SU-DHL-6 (cell line): ENCODE results near the gene NT5C.

Experiments used
- H2AFZ ChIP-seq: fragments of 200-600 bp; sonication (generic); 2 replicates; pipeline ENCODE4 v1.6.1; 2014; ENCODE audit warnings: low read depth, mild to moderate bottlenecking, moderate library complexity, mixed read lengths, antibody characterized with exemption, low read length; ENCODE audit not compliant: severe bottlenecking
- H3F3A ChIP-seq: fragments of 200-600 bp; shearing (Covaris generic); 2 replicates; pipeline ENCODE4 v1.6.0; 2016; ENCODE audit warnings: antibody characterized with exemption, mild to moderate bottlenecking; ENCODE audit not compliant: insufficient read depth
- H3K27ac ChIP-seq: fragments of 200-600 bp; sonication (generic); 2 replicates; pipeline ENCODE4 v1.5.1; 2016; ENCODE audit warnings: low read depth, mild to moderate bottlenecking, low read length, moderate library complexity, mixed read lengths
- H3K27me3 ChIP-seq: fragments of 200-600 bp; sonication (generic), shearing (Covaris generic); 2 replicates; pipeline ENCODE4 v1.6.0; 2014; ENCODE audit warnings: mild to moderate bottlenecking, low read length
- H3K36me3 ChIP-seq: fragments of 200-600 bp; sonication (generic); 2 replicates; pipeline ENCODE4 v1.6.1; 2014; ENCODE audit warnings: mild to moderate bottlenecking, low read length, mixed read lengths
- H3K4me2 ChIP-seq: fragments of 300-600, 200-600 bp; shearing (Covaris generic), sonication (generic); 2 replicates; pipeline ENCODE4 v1.6.0; 2014; ENCODE audit warnings: low read length, low read depth, mild to moderate bottlenecking; ENCODE audit not compliant: poor library complexity, severe bottlenecking
- H3K4me3 ChIP-seq: fragments of 200-600 bp; sonication (generic); 2 replicates; pipeline ENCODE4 v1.5.1; 2014; ENCODE audit warnings: antibody characterized with exemption, low read length, mild to moderate bottlenecking, mixed read lengths; ENCODE audit not compliant: insufficient read depth, poor library complexity, severe bottlenecking
- H3K79me2 ChIP-seq: fragments of 200-600 bp; sonication (generic); 2 replicates; pipeline ENCODE4 v1.6.1; 2014; ENCODE audit warnings: mild to moderate bottlenecking, low read length, moderate library complexity; ENCODE audit not compliant: insufficient read depth
- H3K9ac ChIP-seq: fragments of 200-600 bp; sonication (generic); 2 replicates; pipeline ENCODE4 v1.7.0; 2014; ENCODE audit warnings: mild to moderate bottlenecking, low read length
- H3K9me2 ChIP-seq: fragments of 200-600 bp; sonication (generic); replicated peaks from 2 replicates; pipeline ENCODE4 v1.6.1; 2014; ENCODE audit warnings: low read length; ENCODE audit not compliant: insufficient read depth
- H3K9me3 ChIP-seq: fragments of 200-600 bp; sonication (generic); 2 replicates; pipeline ENCODE4 v1.6.1; 2014; ENCODE audit warnings: low read length, mixed read lengths; ENCODE audit not compliant: insufficient read depth
- H4K20me1 ChIP-seq: fragments of 200-600 bp; sonication (generic); 2 replicates; pipeline ENCODE4 v1.6.1; 2014; ENCODE audit warnings: low read depth, mild to moderate bottlenecking, antibody characterized with exemption, low read length, moderate library complexity, mixed read lengths
- CTCF ChIP-seq: fragments of 200-600 bp; sonication (generic); IDR thresholded peaks from one replicate; pipeline ENCODE4 v1.5.1; 2017; ENCODE audit warnings: antibody characterized with exemption, mild to moderate bottlenecking, low read length, moderate library complexity; ENCODE audit not compliant: insufficient read depth, poor library complexity, severe bottlenecking
- EZH2phosphoT487 ChIP-seq: fragments of 200-600 bp; sonication (generic), shearing (Covaris generic); conservative IDR thresholded peaks from 2 replicates; pipeline ENCODE4 v1.6.1; 2018; ENCODE audit warnings: mild to moderate bottlenecking, antibody characterized with exemption, low read length, moderate library complexity, mixed read lengths

Gene NT5C

GRCh38 chr17:75093548-75094158 lies 37.9 kb downstream of the NT5C start:
- H3K9ac ChIP-seq: no peak overlapping the region
- no peak overlapping the region for H3K27ac ChIP-seq
- no peak overlapping the region for H3K4me3 ChIP-seq
- H3F3A ChIP-seq: no peaks in the 10 kb centered on the region
- H3K4me2 ChIP-seq: no peak overlapping the region
- H3K27me3 ChIP-seq: no peaks in the 10 kb centered on the region
- no peaks in the 10 kb centered on the region for H3K9me2 ChIP-seq
- no peaks in the 10 kb centered on the region for H3K36me3 ChIP-seq
- H3K79me2 ChIP-seq: no peaks in the 10 kb centered on the region
- no peaks in the 10 kb centered on the region for H3K9me3 ChIP-seq
- TF ChIP-seq CTCF (no peak), EZH2phosphoT487 (no peak)
- no peak overlapping the region for H2AFZ ChIP-seq
- H4K20me1 ChIP-seq: no peaks in the 10 kb centered on the region

GRCh38 chr17:75091855-75092327 lies 39.7 kb downstream of the NT5C start:
- Histone ChIP-seq H3K27ac (no peak overlapping the region), H3K27me3 (no peaks in the 10 kb centered on the region), H4K20me1 (no peaks in the 10 kb centered on the region), H2AFZ (no peak overlapping the region), H3K4me2 (no peak overlapping the region), H3K9ac (no peak overlapping the region), H3K36me3 (no peaks in the 10 kb centered on the region), H3K9me2 (no peaks in the 10 kb centered on the region), H3K9me3 (no peaks in the 10 kb centered on the region), H3F3A (no peaks in the 10 kb centered on the region), H3K79me2 (no peaks in the 10 kb centered on the region), H3K4me3 (no peak overlapping the region)
- TF ChIP-seq EZH2phosphoT487 (no peak), CTCF (no peak)

- Histone ChIP-seq H3K4me2 (no peak overlapping the region), H3F3A (no peaks in the 10 kb centered on the region), H3K9ac (no peak overlapping the region), H3K27me3 (no peaks in the 10 kb centered on the region), H3K9me2 (no peaks in the 10 kb centered on the region), H3K4me3 (no peak overlapping the region), H4K20me1 (no peaks in the 10 kb centered on the region), H3K9me3 (no peaks in the 10 kb centered on the region), H3K79me2 (no peaks in the 10 kb centered on the region), H2AFZ (no peak overlapping the region), H3K27ac (no peak overlapping the region), H3K36me3 (no peaks in the 10 kb centered on the region)
- TF ChIP-seq EZH2phosphoT487 (no peak), CTCF (no peak)
Observed at GRCh38 chr17:75090871-75091854, 40.4 kb downstream of the NT5C start.
